Stomach (tissue), 9 donors: ENCODE data around the gene FOXO6. TPM values are rescaled to one million over a fixed set of nuclear protein-coding genes. Genes with fewer than 3 reads are reported as not detected.

Source experiments
- DNase-seq, 2 donors: peaks; one replicate each; pipeline versions ENCODE4 v3.0.0 to v3.0.0-alpha.2; 2013 to 2019
- H3K27ac ChIP-seq, 5 donors: fragments of 200-600 bp in 4 of 5; sonication (generic) in 4 of 5; one replicate each; pipeline ENCODE4 v1.5.1; 2013 to 2019; ENCODE audit warnings: mild to moderate bottlenecking in 1 of 5, moderate library complexity in 1 of 5
- H3K27me3 ChIP-seq, 3 donors: fragments of 200-600 bp; sonication (generic); one replicate each; pipeline ENCODE4 v1.5.1; 2017 to 2019; ENCODE audit warnings: mixed run types in 1 of 3
- H3K36me3 ChIP-seq, 4 donors: fragments of 200-600 bp; sonication (generic); 1 replicate in 3 of 4; 2 replicates in 1 of 4; pipeline ENCODE4 v1.5.1; 2016 to 2019
- H3K4me1 ChIP-seq, 4 donors: fragments of 200-600 bp; sonication (generic); one replicate each; pipeline ENCODE4 v1.5.1; 2016 to 2019
- H3K4me3 ChIP-seq, 4 donors: fragments of 200-600 bp; sonication (generic) in 3 of 4; one replicate each; pipeline ENCODE4 v1.5.1; 2016 to 2019; ENCODE audit warnings: mild to moderate bottlenecking in 1 of 4
- H3K9me3 ChIP-seq, 4 donors: fragments of 200-600 bp; sonication (generic); one replicate each; pipeline ENCODE4 v1.5.1; 2016 to 2019
- EP300 ChIP-seq: sonication (generic); formaldehyde crosslinking; IDR thresholded peaks from one replicate; pipeline ENCODE4 v1.6.1; 2017; ENCODE audit warnings: antibody characterized with exemption
- POLR2A ChIP-seq, 4 donors: fragments of 450-650 bp; IDR thresholded peaks; one replicate each; pipeline ENCODE4 v1.6.1; 2016; ENCODE audit warnings: antibody characterized with exemption in 4 of 4, control low read depth in 2 of 4, mild to moderate bottlenecking in 1 of 4, moderate library complexity in 1 of 4
- POLR2AphosphoS5 ChIP-seq, 3 donors: sonication (generic); formaldehyde crosslinking; IDR thresholded peaks; one replicate each; pipeline ENCODE4 v1.6.1; 2016; ENCODE audit warnings: antibody characterized with exemption in 3 of 3
- WGBS, 5 donors: extraction: QIAGEN DNeasy Blood & Tissue Kit in 3 of 5; methylation state at CpG; one replicate each; pipeline versions ENCODE4 v1.1.5 to v1.1.7; 2013 to 2018; 5-methylcytosine and 5-hydroxymethylcytosine counted together
- intact Hi-C: fragments of 100-400 bp; cut with DNase I; formaldehyde crosslinking; loops from one replicate; pipeline ENCODE4 v1.15.1; 2023; ENCODE audit warnings: low total_unique reads
- polyA plus RNA-seq, 3 donors: library from polyadenylated mRNA; stranded (reverse); fragments of 200-250 nt; gene quantifications; one replicate each; pipeline ENCODE4 v1.2.3, GENCODE V29; 2013
- total RNA-seq, 5 donors: library from RNA; depleted of rRNA; stranded (reverse); fragments of >200 nt; gene quantifications; one replicate each; pipeline versions ENCODE4 v1.1.0 to v1.2.3, GENCODE V29; 2014 to 2016
- TF ChIP-seq, protein P1 (sequence below), 7 experiments: fragments of 450-650 bp in 4 of 7; fragments of 200-600 bp in 3 of 7; sonication (generic) in 3 of 7; IDR thresholded peaks; one replicate each; pipeline ENCODE4 v1.5.1; 2016 to 2019; ENCODE audit warnings: antibody characterized with exemption in 7 of 7, control low read depth in 2 of 7, mild to moderate bottlenecking in 1 of 7
- donor health status: healthy with polysubstance abuse.
- donor health status: Bipolar disorder and iron deficiency.
- donor health status: healthy.

FOXO6 gene
- total and polyA plus RNA-seq, 8 donors = under 0.01 to 1.1 (median 0.60) TPM; not detected in 4

DNA sequence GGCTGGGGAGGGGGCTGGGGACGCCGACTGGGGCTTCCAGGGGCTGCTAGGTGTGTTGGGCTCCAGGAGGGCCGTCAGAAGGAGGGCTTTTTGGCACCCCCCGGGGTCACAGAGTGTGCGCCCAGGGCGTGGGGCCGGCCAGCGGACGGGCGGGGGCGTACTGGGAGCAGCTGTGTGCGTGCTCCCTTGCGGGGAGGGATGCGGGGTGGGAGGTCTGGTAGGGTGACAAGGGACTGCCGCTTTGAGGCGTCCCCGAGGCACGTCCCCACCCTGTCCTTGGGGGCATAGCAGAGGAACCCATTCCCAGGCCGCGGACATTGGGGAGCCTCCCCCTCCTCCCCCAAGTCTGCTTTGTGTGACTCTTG lies 1.1 kb downstream of the FOXO6 start:
- H3K36me3 ChIP-seq = no peaks in the 10 kb centered on the region
- peaks cover 30 to 76% (median 60%) of the 10 kb centered on the region in 4 donors for H3K4me1 ChIP-seq
- intact Hi-C loops = no loop called here
- peaks cover 0 to 47% (median 31%) of the 10 kb centered on the region in 3 donors for H3K27me3 ChIP-seq
- DNase-seq = peak in 1 of 2 donors; percentile 55
- WGBS, 5 donors = 6 to 15% (median 14%) methylated on average over 12 to 20 of the region's 20 CpGs
- H3K27ac ChIP-seq = peak overlapping the region in 1 of 5 donors; percentile 78
- peak overlapping the region; percentile 63 to 77 (median 70) for H3K4me3 ChIP-seq
- H3K9me3 ChIP-seq = no peaks in the 10 kb centered on the region
- TF ChIP-seq EP300 (no peak), POLR2AphosphoS5 (IDR thresholded peaks at IDR 0.05) (no peak)
- TF ChIP-seq, protein P1, sequence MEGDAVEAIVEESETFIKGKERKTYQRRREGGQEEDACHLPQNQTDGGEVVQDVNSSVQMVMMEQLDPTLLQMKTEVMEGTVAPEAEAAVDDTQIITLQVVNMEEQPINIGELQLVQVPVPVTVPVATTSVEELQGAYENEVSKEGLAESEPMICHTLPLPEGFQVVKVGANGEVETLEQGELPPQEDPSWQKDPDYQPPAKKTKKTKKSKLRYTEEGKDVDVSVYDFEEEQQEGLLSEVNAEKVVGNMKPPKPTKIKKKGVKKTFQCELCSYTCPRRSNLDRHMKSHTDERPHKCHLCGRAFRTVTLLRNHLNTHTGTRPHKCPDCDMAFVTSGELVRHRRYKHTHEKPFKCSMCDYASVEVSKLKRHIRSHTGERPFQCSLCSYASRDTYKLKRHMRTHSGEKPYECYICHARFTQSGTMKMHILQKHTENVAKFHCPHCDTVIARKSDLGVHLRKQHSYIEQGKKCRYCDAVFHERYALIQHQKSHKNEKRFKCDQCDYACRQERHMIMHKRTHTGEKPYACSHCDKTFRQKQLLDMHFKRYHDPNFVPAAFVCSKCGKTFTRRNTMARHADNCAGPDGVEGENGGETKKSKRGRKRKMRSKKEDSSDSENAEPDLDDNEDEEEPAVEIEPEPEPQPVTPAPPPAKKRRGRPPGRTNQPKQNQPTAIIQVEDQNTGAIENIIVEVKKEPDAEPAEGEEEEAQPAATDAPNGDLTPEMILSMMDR (IDR thresholded peaks at IDR 0.05) = no peak

DNA sequence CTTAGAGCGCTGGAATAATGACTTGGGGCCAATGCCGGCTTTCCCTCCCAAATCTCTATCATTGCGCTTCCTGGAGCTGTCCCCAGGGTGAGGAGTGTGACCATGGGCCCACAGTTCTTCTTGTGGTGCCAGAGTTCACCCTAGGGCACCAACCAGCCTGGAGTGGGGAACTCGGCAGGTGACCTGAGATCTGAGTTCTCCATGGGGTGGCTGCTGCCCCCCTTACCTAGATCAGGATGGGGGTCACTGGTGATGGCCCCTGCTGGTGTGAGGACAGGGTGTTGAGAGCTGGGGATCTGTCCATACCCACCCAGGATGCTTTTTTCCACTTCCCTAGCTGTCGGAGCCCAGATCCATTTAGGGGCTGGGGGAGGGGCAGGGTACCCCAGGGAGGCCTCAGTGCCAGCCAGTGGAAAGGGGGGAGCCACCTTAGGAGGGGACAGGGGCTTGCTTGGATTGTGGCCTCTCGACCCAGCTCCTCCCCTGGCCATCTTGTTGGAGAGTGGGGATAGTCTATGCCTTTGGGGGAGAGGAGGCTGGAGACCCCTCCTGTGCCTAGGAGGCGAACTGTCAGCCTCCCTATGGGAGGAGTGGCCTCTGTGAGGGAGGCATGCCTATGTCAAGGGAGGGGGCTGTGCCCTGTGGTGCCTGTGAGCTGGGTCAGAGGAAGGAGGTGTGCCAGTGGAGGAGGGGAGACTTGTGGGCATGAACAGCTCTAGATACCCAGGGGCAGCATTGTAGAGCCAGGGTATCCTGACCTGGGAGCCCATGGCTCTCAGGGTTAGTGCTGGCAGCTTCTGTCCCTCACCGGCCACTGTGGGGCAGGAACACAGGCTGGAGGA lies 1.7 kb downstream of the FOXO6 start:
- H3K4me3 ChIP-seq = peak overlapping the region in 2 of 4 donors; percentile 63 to 64
- H3K36me3 ChIP-seq = no peaks in the 10 kb centered on the region
- TF ChIP-seq POLR2AphosphoS5 (IDR thresholded peaks at IDR 0.05) (no peak), EP300 (no peak)
- H3K27ac ChIP-seq = peak overlapping the region in 1 of 5 donors; percentile 78
- H3K4me1 ChIP-seq = peaks cover 30 to 70% (median 53%) of the 10 kb centered on the region in 4 donors
- no peaks in the 10 kb centered on the region for H3K9me3 ChIP-seq
- 58 to 68% (median 64%) methylated on average over 6 to 8 of the region's 8 CpGs for WGBS, 5 donors
- peak in 1 of 2 donors; percentile 27 for DNase-seq
- peaks cover 0 to 54% (median 32%) of the 10 kb centered on the region in 3 donors for H3K27me3 ChIP-seq
- intact Hi-C loops = no loop called here

DNA sequence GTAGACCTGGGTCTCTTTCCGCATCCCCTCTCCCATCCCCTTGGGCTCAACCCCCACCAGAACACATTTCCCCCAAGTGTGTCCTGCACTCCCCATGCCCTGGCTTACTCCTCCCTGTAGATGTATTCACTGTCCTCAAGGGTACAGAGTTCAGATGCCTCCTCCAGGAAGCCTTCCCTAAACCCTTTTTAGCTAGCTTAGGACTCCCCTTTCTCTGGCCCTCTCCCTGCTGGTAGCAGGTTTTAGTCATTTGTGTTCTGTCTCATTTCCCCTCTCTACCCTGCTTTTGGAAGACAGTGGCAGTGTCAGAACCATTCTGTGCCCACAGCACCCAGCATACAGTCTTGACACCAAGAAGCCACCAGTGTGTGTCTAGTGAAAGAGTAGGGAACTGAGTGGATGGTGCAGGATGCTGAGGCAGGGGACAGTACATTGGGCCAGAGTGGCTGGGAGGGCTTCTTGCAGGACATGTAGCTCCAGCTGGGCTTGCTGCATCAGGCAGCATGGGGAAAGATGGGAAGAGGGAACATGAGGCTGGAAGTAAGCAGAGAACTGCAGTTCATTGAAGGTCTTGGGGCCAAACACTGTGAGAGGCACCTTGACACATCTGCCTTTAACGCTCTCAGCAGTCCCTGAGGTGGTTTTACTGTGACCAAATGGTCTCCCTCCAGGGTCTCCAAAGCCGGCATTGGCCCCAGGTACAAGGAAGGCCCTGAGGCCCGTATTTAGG lies 2.5 kb downstream of the FOXO6 start:
- TF ChIP-seq POLR2AphosphoS5 (IDR thresholded peaks at IDR 0.05) (no peak), POLR2A (IDR thresholded peaks at IDR 0.05) (no peak), EP300 (no peak)
- TF ChIP-seq, protein P1 (IDR thresholded peaks at IDR 0.05) = no peak
- Histone ChIP-seq H3K27me3 (peaks cover 0 to 61% (median 34%) of the 10 kb centered on the region in 3 donors), H3K4me1 (peaks cover 30 to 62% (median 49%) of the 10 kb centered on the region in 4 donors), H3K4me3 (no peak overlapping the region), H3K27ac (no peak overlapping the region), H3K9me3 (no peaks in the 10 kb centered on the region), H3K36me3 (no peaks in the 10 kb centered on the region)
- 86 to 97% (median 92%) methylated on average over 4 of the region's 4 CpGs for WGBS, 5 donors
- no peak for DNase-seq
- intact Hi-C loops = no loop called here

DNA sequence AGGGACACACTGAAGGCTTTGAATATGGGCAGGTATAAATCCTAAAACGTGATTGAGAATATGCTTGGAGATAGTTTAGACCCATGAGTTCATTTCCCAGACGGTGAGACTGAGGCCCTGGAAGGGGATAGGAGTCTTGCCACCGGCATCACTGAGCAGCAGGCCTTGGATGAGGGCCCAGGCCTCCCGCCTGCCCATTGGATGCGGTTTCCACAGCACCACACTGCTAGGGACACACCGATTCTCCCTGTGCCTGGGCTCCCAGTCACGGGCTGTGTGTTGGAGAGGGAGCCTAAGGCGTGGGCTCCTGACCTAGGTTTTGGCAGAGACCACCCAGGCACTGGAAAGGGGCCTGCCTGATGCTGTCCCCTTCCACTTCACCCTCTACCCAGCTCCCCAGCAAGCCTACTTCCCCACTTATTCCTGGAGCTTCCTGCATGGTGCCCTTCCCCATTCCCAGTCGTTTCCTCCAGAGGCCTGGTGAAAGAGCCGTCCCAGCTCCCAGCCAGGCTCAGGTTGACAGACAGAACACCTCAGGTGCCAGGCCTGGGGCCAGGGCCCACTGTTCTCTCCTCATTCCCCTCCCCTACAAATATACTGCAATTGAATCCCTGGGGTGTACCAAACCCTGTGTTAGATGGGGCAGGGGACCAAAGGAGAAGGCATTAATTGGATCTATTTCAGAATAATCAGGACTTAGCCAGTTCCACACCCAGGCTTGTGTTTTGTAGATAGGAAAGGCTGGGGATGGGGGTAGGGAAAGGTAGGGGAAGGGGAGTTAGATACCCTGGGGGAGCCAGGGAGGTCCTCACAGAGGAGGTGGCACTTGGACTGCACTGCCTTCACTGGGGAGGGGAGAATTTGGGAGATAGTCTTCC lies 3.4 kb downstream of the FOXO6 start:
- 78 to 83% (median 79%) methylated on average over 10 of the region's 10 CpGs for WGBS, 5 donors
- intact Hi-C loops = no loop called here
- DNase-seq = no peak

DNA sequence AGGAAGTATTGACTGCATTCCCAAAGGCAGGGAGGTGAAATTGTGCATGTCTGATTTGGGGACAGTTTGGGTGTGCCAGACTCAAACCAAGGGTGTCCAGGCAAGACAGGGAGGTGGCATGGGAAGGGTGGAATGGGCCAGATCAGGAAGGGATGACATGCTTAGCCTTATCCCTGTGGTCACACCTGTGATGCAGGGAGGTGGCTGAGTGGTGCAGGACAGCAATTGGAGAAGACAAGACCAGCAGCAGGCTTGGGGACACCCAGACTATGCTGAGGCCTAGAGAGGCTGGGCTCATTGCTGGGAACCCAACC lies 4.0 kb downstream of the FOXO6 start:
- Histone ChIP-seq H3K27me3 (peaks cover 0 to 70% (median 37%) of the 10 kb centered on the region in 3 donors), H3K27ac (peak overlapping the region in 4 of 5 donors; percentile 55 to 81 (median 68)), H3K36me3 (no peaks in the 10 kb centered on the region), H3K9me3 (no peaks in the 10 kb centered on the region), H3K4me3 (no peak overlapping the region), H3K4me1 (peaks cover 30 to 47% (median 45%) of the 10 kb centered on the region in 4 donors)
- TF ChIP-seq, protein P1 (IDR thresholded peaks at IDR 0.05) = no peak
- no peak for TF ChIP-seq EP300
- TF ChIP-seq POLR2AphosphoS5 (IDR thresholded peaks at IDR 0.05) = no peak
- DNase-seq = no peak
- intact Hi-C loops = no loop called here

More for the DNA sequence above, 3.4 kb downstream of the FOXO6 start:
- Histone ChIP-seq H3K27me3 (peaks cover 0 to 70% (median 37%) of the 10 kb centered on the region in 3 donors), H3K4me3 (no peak overlapping the region), H3K4me1 (peaks cover 30 to 53% (median 49%) of the 10 kb centered on the region in 4 donors), H3K27ac (peak overlapping the region in 3 of 5 donors; percentile 55 to 81 (median 70)), H3K9me3 (no peaks in the 10 kb centered on the region), H3K36me3 (no peaks in the 10 kb centered on the region)
- TF ChIP-seq POLR2A (IDR thresholded peaks at IDR 0.05) (no peak), POLR2AphosphoS5 (IDR thresholded peaks at IDR 0.05) (no peak)
